Prostate gland (tissue), 2 donors: ENCODE data around the gene ATG4D.

Experiments
- POLR2A ChIP-seq: fragments of 450-650 bp; IDR thresholded peaks from one replicate; pipeline ENCODE4 v1.6.1; 2016; ENCODE audit warnings: antibody characterized with exemption, mild to moderate bottlenecking
- POLR2AphosphoS5 ChIP-seq: sonication (generic); formaldehyde crosslinking; IDR thresholded peaks from one replicate; pipeline ENCODE4 v1.6.1; 2017; ENCODE audit warnings: antibody characterized with exemption
- TF ChIP-seq, protein P1 (sequence below), 4 experiments: fragments of 200-600 bp in 2 of 4; fragments of 450-650 bp in 2 of 4; sonication (generic) in 2 of 4; IDR thresholded peaks; 1 replicate in 3 of 4; 2 replicates in 1 of 4; pipeline ENCODE4 v1.5.1; 2016 to 2019; ENCODE audit warnings: antibody characterized with exemption in 4 of 4, mild to moderate bottlenecking in 2 of 4, moderate library complexity in 2 of 4

DNA sequence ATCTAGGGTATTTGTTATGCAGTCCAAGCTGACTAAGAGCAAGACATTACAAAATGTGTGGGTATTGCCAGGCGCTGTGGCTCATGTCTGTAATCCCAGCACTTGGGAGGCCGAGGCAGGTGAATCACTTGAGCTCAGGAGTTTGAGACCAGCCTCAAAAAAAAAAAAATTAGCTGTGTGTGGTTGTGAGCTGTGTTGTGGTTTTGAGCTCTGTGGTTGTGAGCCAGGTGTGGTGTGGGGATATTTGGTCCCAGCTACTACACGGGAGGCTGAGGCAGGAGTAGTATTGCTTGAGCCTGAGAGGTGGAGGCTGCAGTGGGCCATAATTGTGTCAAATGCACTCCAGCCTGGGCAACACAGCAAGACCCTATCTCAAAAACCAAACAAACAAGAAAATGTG, 35.0 kb upstream of the ATG4D start:
- TF ChIP-seq, protein P1, sequence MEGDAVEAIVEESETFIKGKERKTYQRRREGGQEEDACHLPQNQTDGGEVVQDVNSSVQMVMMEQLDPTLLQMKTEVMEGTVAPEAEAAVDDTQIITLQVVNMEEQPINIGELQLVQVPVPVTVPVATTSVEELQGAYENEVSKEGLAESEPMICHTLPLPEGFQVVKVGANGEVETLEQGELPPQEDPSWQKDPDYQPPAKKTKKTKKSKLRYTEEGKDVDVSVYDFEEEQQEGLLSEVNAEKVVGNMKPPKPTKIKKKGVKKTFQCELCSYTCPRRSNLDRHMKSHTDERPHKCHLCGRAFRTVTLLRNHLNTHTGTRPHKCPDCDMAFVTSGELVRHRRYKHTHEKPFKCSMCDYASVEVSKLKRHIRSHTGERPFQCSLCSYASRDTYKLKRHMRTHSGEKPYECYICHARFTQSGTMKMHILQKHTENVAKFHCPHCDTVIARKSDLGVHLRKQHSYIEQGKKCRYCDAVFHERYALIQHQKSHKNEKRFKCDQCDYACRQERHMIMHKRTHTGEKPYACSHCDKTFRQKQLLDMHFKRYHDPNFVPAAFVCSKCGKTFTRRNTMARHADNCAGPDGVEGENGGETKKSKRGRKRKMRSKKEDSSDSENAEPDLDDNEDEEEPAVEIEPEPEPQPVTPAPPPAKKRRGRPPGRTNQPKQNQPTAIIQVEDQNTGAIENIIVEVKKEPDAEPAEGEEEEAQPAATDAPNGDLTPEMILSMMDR (IDR thresholded peaks at IDR 0.05): no peak
- TF ChIP-seq POLR2A: no peak
- no peak for TF ChIP-seq POLR2AphosphoS5
